H1 (cell line): ENCODE measurements around the gene NCCRP1. TPM values are rescaled to one million over a fixed set of nuclear protein-coding genes. Genes with fewer than 3 reads are reported as not detected.

ENCODE experiments used
- polyA plus RNA-seq, 7 experiments: library from polyadenylated mRNA; depleted of rRNA in 3 of 7; stranded (reverse) in 5 of 7; unstranded in 2 of 7; fragments of >200 nt in 5 of 7; fragments of 200-250 nt in 2 of 7; gene quantifications; 1 replicate in 5 of 7; 2 replicates in 1 of 7; 4 replicates in 1 of 7; pipeline versions ENCODE4 v1.2.1 to v1.2.3, GENCODE V29; 2011 to 2013; ENCODE audit warnings: missing spikeins in 2 of 7, mixed read lengths in 2 of 7
- total RNA-seq: library from RNA; stranded (reverse); fragmentation: NEBNext Ultra II Directional; extraction: Animal tissue kit (Norgen Biotek cat#: 25700); gene quantifications from 2 replicates; pipeline ENCODE4 v1.2.1, GENCODE V29; 2021
- TF ChIP-seq, protein P1 (sequence below): IDR thresholded peaks from 2 replicates; pipeline ENCODE4 v1.6.1; 2012; ENCODE audit warnings: inconsistent platforms

The NCCRP1 gene
- total and polyA plus RNA-seq, 2 of the 8 experiments (the other 6 are each of a cell fraction or from before 2014, with no cell fraction given) = 2.8 to 7.9 TPM

DNA sequence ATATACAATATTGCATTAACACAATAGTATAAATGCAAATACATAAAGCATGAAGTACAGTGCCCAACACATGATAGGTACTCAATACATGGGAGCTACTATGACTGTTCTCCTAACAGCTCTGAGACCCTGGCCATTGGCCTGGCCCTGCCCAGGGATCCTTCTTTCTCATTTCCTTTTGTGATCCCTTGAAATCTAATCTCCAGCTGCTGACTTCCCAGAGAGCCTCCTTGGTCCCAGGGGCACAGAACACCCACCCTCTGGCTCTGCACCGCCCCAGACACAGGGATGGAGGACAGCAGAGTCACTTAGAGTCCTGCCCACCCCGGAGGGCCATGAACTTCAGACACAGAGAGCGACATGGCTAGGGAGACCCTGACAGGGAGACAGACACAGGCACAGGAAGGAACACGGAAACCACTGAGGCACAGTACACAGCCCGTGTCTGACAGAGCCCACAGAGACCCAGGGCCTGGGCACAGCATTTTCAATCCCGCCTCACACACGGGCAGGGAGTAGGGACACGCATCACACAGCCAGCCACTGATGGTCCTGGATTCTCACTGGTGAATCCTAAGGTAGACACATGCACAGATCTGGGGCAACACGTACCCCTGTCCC is 11.5 kb downstream of the NCCRP1 start (continued):
- TF ChIP-seq, protein P1, sequence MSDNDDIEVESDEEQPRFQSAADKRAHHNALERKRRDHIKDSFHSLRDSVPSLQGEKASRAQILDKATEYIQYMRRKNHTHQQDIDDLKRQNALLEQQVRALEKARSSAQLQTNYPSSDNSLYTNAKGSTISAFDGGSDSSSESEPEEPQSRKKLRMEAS = no peak
